NK-92 (cell line): ENCODE results near the gene FLNA.

ENCODE experiments used
- DNase-seq: peaks from one replicate; lab custom pipeline; 2025; ENCODE audit not compliant: unreplicated experiment; lab: John Stamatoyannopoulos, UW

Gene FLNA

DNA sequence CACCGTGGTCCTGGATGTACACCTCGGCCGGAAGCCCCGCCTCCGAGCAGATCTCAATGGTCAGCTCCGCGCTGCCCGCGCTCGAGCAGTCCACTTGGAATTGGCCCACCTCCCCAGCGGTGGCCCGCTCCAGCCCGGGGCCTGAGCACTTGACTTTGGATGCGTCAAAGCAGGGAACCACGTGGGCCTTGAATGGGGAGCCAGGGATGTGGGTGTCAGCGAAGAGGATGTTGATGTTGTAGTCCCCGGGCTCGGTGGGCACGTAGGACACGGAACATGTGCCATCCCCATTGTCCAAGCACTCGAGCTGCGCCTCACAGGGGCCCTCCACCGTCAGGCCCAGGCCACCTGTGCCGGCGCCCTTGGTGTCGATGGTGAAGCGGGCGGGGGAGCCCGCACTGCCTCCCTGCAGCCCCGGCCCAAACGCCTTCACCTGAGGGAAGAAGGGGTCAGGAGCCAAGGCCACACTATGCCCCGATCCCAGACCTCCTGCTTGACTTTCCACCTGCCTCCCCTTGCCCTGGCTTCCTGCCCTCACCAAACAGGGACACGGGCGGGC lies 14.2 kb downstream of the FLNA start:
- no peak for DNase-seq

DNA sequence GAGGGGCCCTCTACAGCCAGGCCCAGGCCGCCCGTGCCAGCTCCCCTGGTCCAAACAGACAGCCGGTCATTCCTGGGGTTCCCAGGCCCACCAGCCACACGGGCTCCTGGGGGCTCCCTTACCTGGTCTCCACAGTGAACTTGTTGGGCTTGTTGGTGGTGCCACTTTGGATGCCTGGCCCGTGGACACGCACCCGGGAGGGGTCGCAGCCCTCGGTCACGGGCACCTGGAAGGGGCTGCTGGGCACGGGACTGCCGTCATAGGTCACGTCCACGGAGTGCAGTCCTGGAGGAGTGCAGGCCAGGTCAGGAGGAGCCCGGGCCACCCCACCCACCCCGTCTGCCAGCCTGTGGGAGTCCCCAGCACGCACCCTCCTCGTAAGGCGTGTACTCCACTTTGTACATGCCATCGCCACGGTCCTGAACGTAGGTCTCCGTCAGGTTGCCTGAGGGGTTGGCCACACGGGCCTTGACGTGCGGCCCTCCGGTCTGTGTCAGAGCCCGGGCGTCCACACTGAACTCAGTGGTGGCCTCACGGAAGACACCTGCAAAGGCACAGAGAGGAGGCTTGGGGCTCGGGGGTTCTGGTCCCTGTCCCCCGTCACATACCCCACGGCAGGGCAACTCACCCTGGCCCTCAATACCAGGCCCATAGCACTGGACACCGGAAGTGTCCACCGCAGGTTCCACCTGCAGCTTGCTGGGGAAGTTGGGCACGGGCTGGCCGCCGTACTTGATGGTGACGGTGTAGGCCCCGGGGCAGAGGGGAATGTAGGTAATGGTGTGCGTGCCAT lies 14.9 kb downstream of the FLNA start:
- DNase-seq: no peak

DNA sequence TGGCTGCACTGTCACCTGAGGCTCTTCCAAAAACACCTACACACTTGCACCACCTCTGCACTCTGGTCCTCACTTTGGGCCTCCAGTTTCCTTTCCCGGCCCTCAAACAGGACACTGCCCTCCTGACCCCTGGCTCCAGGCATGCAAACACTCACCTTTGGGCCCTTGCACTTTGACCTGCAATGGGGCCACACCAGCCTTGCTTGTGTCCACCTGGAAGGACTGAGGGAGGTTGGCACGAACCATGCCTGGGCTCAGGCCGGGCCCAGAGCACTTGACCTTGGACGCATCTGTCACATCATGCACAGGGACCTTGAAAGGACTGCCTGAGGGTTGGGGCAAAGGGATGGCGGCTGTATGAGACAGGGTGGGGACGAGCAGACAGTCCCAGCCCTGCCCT lies 15.6 kb downstream of the FLNA start:
- no peak for DNase-seq

- no peak for DNase-seq
Measured at GRCh38 chrX:154358011-154358410, 16.4 kb downstream of the FLNA start.

DNA sequence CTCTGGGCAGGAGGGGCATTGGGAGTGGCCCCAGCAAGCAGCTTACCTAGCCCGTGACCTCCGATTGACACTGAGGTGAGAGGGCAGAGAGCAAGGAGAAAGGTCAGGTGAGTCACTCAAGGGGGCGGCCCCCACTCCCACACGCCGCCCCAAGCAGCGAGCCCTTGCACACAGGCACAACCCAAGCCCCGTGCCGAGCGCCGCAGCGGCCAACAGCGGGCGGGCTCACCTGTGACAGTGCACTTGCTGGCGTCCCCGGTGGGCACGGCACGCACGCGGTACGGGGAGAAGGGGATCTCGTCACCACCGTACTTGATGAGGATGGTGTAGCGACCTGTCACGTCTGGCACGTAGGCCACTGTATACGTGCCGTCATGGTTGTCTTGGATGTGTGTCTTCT lies 17.2 kb downstream of the FLNA start:
- DNase-seq: no peak

DNA sequence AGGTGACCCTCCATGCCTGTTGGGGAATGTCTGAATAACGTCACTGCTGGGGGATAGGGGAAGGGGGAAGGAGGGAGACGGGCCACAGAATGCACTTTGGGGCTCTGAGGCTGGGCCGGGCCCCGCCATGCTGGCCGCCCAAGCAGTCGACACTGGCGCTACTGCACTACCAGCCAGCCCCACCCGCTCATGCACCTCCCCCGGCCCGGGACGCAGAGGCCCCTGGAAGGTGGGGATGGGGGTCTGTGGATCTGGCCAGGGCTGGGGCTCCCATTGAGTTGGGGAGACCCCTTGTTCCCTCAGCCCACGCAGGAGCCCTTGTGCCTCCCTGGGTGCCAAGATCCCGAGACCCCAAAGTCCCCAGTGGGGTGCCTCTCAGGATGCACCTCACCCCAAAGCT lies 17.8 kb downstream of the FLNA start:
- no peak for DNase-seq

DNA sequence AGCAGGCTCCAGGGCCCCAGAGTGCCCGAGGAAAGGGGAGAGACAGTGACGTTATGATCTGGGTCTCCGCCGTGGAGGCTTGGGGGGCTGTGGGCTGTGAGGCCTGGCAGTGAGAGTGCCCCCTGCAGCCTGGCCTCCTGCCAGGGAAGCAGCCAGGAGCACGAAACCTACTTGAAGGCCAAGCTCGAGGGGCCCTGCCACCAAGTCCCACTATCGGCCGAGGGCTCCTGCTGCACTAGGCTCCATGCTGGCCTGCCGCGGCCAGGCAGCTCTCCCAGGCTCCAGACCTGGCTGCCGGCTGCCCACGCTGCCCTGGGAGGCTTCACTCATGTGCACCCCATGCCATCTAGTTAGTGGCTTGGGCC lies 18.7 kb downstream of the FLNA start:
- DNase-seq: no peak

DNA sequence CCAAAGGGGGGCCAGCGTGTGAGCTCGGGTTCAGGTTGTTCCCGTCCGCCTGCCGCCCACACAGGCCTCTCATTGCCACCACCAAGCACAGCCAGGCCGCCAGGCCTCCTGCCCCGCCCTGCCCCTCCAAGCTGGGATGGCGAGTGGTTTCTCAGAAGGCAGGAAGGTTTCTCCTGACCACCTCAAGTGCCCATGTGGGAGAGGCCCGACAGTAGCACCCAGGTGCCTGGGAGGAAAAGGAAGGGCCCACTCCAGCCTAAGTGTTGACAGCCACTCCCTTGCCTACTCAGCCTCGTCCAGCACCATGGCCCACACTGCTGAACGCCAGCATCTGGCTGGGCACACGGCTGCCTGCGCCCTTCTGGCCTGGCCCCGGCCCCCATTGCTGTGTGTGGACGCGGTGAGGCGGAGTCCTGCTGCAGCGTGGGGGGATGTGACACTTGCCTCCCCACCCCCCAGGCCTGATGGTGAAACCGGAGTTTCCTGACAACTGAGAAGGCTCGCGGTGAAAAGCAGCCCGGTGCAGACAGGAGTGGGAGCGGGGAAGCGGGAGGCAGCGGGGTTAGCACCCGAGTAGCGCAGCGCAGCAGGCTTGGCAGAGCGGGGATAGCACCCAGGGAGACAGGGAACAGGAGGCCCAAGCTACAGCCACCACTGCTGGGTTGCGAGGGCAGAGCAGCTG lies 19.2 kb downstream of the FLNA start:
- no peak for DNase-seq

DNA sequence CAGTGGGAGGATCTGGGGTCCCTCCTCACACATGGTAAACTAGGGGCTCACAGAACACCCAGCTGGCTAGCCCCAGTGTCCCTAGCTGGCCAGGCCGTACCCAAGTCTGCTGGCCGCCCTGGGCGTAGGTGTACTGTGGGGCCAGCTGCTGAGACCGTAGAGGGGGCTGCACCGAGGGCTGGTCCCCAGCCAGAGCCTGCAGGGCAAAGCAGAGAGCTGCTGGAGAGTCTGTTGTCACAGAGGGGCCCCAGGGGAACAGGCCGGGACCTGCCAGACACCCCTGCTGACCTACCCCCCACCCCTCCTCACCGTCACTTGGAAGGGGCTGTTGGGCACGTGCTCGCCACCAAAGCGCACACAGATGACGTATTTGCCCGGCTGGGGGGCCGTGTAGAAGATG lies 19.9 kb downstream of the FLNA start:
- DNase-seq: no peak

- DNase-seq: no peak
Measured at GRCh38 chrX:154354013-154354412, 20.4 kb downstream of the FLNA start.

DNA sequence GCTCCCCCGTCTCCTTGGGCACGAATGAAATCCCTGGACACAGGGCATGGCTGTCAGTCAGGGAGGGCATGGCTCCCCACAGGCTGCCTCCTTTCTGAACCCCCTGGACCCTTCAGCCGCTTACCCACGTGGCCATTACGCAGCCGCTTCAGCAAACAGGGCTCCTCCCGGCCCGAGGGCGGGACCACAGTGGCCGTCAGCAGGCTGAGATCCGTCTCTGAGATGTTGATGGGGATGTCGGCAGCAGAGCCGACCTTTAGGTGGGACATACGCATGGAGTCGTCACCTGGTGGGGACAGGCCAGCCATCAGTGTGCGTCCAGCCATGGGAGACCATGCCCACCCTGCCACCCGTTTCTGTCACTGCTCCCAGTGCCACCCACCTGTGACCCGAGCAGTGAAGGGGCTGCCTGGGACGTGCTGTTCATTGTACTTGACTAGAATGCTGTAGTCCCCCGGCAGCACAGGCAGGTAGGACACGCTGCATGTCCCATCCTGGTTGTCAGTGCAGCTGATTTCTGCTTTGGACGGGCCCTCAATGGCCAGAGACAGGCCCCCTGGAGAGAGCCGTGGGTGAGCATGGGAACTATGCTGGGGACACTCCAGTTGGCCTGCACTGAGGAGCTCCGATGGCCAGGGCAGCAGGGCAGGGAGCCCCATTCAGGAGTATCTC lies 21.1 kb downstream of the FLNA start:
- DNase-seq: no peak

DNA sequence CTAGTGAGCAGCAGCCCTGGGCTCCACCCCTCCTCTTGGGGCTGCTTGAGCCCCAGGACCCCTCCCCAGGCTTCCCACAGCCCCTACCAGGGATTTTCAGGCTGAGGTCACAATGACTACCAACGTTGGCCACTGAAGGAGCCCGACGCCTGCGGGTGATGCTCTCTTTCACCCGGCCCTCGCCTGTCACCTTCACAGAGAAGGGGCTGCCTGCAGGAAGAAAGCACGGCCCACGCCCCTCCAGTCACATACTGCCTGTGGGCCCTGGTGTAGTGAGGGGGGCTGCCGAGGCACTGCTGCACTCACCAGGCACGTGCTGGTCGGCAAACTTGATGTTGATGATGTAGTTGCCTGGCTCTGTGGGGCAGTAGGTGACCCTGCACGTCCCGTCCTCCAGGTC lies 22.0 kb downstream of the FLNA start:
- DNase-seq: no peak

- no peak for DNase-seq
Measured at GRCh38 chrX:154352012-154352401, 22.4 kb downstream of the FLNA start.

DNA sequence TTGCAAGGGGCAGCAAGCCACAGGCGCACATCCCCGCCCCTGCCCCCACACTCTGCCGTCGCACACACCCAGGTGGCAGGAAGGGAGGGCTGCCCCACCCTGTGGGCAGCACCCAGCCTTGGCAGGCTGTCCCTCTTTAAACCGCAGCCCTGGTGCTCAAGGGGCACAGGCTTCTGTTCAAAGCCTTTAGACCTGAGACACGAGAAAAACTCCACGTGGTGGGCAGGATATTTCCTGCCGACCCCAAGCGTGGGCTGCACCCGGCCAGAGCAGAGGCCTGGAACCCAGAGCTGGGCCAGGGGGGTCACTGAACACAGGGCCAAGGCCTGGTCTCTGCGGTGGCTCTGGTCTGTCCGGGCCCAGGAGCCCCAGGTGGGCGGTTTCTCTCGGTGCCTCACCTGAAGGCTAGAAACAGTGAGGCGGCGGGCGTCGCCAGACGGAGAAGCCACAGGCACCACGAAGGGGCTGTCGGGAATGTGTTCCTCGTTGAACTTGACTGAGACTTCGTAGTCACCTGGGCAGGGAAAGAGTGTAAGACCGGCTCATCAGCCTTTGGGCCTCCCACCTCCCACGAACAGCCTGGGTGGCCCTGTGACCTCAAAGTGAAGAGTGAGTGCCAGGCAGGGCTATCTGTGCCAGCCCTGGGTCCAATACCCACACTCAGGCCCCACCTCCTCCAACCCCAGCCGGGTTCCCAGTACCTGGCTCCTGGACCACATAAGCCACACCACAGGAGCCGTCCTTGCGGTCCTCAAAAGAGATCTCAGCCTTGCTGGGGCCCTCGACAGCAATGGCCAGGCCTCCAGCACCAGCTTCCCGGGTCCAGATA lies 23.0 kb downstream of the FLNA start:
- no peak for DNase-seq

DNA sequence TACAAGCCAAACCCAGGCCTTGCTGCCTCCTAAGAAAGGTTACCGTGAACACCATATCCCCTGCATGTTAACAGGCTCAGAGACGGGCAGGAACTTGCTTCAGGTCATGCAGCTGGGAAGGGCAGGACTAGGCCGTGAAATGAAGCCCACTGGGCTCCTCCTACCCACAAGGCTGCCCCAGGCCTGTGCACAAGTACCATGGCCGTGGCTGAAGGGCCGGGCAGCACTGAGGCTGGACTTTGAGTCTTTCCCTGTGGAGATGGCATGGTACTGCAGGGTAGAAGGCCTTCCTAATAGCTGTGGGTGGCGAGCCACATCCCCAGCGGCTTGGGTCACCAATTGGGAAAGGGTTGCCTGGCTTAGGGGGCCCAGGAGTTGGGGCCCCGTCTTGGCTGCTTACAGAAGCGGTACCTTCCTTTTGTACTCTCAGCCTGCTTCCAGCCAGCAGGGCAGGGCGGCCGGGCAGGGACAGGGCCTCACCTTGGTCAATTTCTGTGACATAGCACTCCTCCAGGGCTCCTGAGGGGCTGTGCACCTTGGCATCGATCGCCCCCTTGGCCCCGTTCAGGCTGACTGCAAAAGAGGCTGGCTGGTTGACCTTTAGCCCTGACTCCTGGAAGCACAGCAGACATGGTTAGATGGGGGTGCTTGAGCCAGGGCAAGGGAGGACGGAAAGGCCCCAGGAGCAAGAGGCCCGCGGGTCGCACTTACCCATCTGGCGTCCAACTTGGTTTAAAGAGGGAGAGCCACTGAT lies 23.8 kb downstream of the FLNA start:
- DNase-seq: no peak

DNA sequence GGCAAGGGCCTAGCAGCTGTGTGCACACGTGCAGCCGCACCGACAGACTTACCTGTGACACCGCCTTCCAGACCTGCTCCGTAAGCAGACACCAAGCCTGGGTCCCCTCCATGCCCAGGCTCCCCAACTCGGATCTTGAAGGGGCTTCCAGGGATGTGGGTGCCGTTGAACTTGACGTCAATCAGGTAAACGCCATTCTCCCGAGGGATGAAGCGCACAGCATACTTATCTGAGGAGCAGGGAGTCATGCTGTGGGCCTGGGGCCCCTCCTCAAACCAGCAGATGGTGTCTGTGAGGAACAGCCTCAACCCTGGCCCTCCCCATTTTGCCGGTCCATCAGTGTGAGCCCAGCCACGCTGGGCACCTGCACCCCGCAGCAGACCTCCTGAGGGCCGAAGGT lies 24.5 kb downstream of the FLNA start:
- no peak for DNase-seq

- DNase-seq: no peak
Measured at GRCh38 chrX:154349359-154349935, 25.0 kb downstream of the FLNA start.

DNA sequence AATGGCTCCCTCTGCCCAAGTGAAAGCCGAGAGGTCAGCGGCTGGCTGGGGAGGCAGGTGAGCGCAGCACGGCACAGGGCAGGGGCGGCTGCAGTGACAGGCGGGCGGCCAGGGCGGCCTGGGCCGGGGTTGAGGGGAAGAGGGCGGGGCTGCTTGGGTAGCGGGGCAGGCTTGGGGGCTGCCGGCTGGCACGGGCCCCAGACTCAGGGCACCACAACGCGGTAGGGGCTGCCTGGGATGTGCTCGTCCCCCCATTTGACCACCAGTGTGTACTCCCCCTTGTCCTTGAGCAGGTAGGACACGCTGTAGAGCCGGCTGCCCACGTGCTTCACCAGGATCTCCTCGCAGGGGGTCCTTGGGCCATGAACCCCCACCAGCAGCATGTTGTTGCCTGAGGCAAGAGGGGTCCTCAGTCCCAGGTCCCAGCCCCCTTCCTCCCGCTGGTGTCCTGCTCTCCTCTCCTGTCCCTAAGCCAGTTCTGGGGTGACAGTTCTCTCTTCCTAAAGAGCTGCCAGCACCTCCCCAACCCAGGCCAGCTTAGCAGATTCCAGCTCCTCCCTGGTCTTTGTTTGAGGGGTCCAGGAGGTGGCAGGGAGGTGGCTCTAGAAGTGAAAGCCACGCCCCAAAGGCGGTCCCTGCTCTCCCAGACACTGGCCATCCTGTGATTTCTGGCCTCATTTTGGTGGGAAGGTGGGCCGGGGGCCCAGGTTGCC lies 25.6 kb downstream of the FLNA start:
- DNase-seq: no peak

GRCh38 chrX:154348114-154348531 lies 26.3 kb downstream of the FLNA start:
- no peak for DNase-seq
